ENCODE results near the gene TRPM4.

TRPM4 gene

GRCh38 chr19:49150106-49150943 lies 7.3 kb upstream of the TRPM4 start:
- DNase-seq (ENCODE audit: extremely low spot score) = peak; percentile 75
- ChIA-PET POLR2A (interaction anchor here (0.6 to 2.3 kb wide), 14 partner anchors 9 to 303 kb away, joined by 3 to 16 read pairs (median 4); partner anchors contain the start of genes ALDH16A1, GYS1, LIN7B and RUVBL2), CTCF (interaction anchor here (1.0 to 2.7 kb wide), 3 partner anchors 49 to 151 kb away, joined by 3 to 11 read pairs (median 5); no protein-coding TSS in a partner anchor)
- TF ChIP-seq SUZ12 (IDR thresholded peaks at IDR 0.05) = no peak
- no peak for TF ChIP-seq ZNF384 (IDR thresholded peaks at IDR 0.05)
- TF ChIP-seq BHLHE40 (IDR thresholded peaks at IDR 0.05; ENCODE audit: borderline replicate concordance) = peak; percentile 79
- TF ChIP-seq PKNOX1 (IDR thresholded peaks at IDR 0.05) = peak; percentile 92
- TF ChIP-seq HDGF (IDR thresholded peaks at IDR 0.05; ENCODE audit: borderline replicate concordance) = no peak
- TF ChIP-seq CTBP1 (IDR thresholded peaks at IDR 0.05; ENCODE audit: borderline replicate concordance) = no peak
- no peak for TF ChIP-seq FOXA1 (IDR thresholded peaks at IDR 0.05)
- TF ChIP-seq FOXM1 (IDR thresholded peaks at IDR 0.05; ENCODE audit: borderline replicate concordance) = peak; percentile 81; the same call in 1 of the 2 replicates
- no peak for TF ChIP-seq SP1 (IDR thresholded peaks at IDR 0.05)
- TF ChIP-seq FOXK2 (IDR thresholded peaks at IDR 0.05) = no peak
- TF ChIP-seq L3MBTL2 (conservative IDR thresholded peaks at IDR 0.05) = peak; percentile 48; the same call in 1 of the 2 replicates
- no peak for TF ChIP-seq ARNT (IDR thresholded peaks at IDR 0.05)
- no peak for TF ChIP-seq LEF1 (IDR thresholded peaks at IDR 0.05; ENCODE audit: borderline replicate concordance)
- TF ChIP-seq ELF4 (IDR thresholded peaks at IDR 0.05) = no peak
- TF ChIP-seq TARDBP (IDR thresholded peaks at IDR 0.05) = no peak
- no peak for TF ChIP-seq NFRKB (IDR thresholded peaks at IDR 0.05)

- TF ChIP-seq L3MBTL2 (conservative IDR thresholded peaks at IDR 0.05) (no peak), FOXA1 (IDR thresholded peaks at IDR 0.05) (no peak), ELF4 (IDR thresholded peaks at IDR 0.05) (no peak), FOXM1 (IDR thresholded peaks at IDR 0.05; ENCODE audit: borderline replicate concordance) (no peak), PKNOX1 (IDR thresholded peaks at IDR 0.05) (no peak), SUZ12 (IDR thresholded peaks at IDR 0.05) (no peak), SP1 (IDR thresholded peaks at IDR 0.05) (no peak), BHLHE40 (IDR thresholded peaks at IDR 0.05; ENCODE audit: borderline replicate concordance) (no peak), HDGF (IDR thresholded peaks at IDR 0.05; ENCODE audit: borderline replicate concordance) (no peak), TARDBP (IDR thresholded peaks at IDR 0.05) (no peak), LEF1 (IDR thresholded peaks at IDR 0.05; ENCODE audit: borderline replicate concordance) (no peak), CTBP1 (IDR thresholded peaks at IDR 0.05; ENCODE audit: borderline replicate concordance) (no peak), NFRKB (IDR thresholded peaks at IDR 0.05) (no peak), ZNF384 (IDR thresholded peaks at IDR 0.05) (no peak), ARNT (IDR thresholded peaks at IDR 0.05) (no peak), FOXK2 (IDR thresholded peaks at IDR 0.05) (no peak)
- DNase-seq (ENCODE audit: extremely low spot score) = no peak
- ChIA-PET CTCF (interaction anchor here (2.0 kb wide), 1 partner anchor 48 kb away, joined by 5 read pairs; no protein-coding TSS in a partner anchor), POLR2A (interaction anchor here (0.6 to 1.4 kb wide), 4 partner anchors 8 to 45 kb away, joined by 3 to 6 read pairs (median 4); no protein-coding TSS in a partner anchor)
These were observed 6.7 kb upstream of the TRPM4 start for GRCh38 chr19:49150944-49151243.

GRCh38 chr19:49151267-49152118 lies 6.1 kb upstream of the TRPM4 start:
- peak; percentile 89 for DNase-seq (ENCODE audit: extremely low spot score)
- TF ChIP-seq L3MBTL2 (conservative IDR thresholded peaks at IDR 0.05) (peak; percentile 94), SUZ12 (IDR thresholded peaks at IDR 0.05) (no peak), ELF4 (IDR thresholded peaks at IDR 0.05) (no peak)
- ChIA-PET CTCF (interaction anchor here (2.0 kb wide), 1 partner anchor 47 kb away, joined by 5 read pairs; no protein-coding TSS in a partner anchor), POLR2A (interaction anchor here (1.2 kb wide), 1 partner anchor 8 kb away, joined by 6 read pairs; no protein-coding TSS in a partner anchor)

GRCh38 chr19:49152119-49152550 lies 5.5 kb upstream of the TRPM4 start:
- POLR2A ChIA-PET = no interaction called here
- DNase-seq (ENCODE audit: extremely low spot score) = no peak
- no peak for TF ChIP-seq L3MBTL2 (conservative IDR thresholded peaks at IDR 0.05)
- TF ChIP-seq SP1 (IDR thresholded peaks at IDR 0.05) = no peak
- TF ChIP-seq LEF1 (IDR thresholded peaks at IDR 0.05; ENCODE audit: borderline replicate concordance) = no peak
- no peak for TF ChIP-seq HDGF (IDR thresholded peaks at IDR 0.05; ENCODE audit: borderline replicate concordance)
- no peak for TF ChIP-seq BHLHE40 (IDR thresholded peaks at IDR 0.05; ENCODE audit: borderline replicate concordance)
- no peak for TF ChIP-seq FOXK2 (IDR thresholded peaks at IDR 0.05)
- TF ChIP-seq NFRKB (IDR thresholded peaks at IDR 0.05) = no peak
- no peak for TF ChIP-seq SUZ12 (IDR thresholded peaks at IDR 0.05)
- no peak for TF ChIP-seq CTBP1 (IDR thresholded peaks at IDR 0.05; ENCODE audit: borderline replicate concordance)
- no peak for TF ChIP-seq TARDBP (IDR thresholded peaks at IDR 0.05)
- no peak for TF ChIP-seq FOXM1 (IDR thresholded peaks at IDR 0.05; ENCODE audit: borderline replicate concordance)
- TF ChIP-seq ZNF384 (IDR thresholded peaks at IDR 0.05) = no peak
- TF ChIP-seq FOXA1 (IDR thresholded peaks at IDR 0.05) = no peak
- CTCF ChIA-PET = no interaction called here

GRCh38 chr19:49153167-49153809 lies 4.3 kb upstream of the TRPM4 start:
- DNase-seq (ENCODE audit: extremely low spot score) = no peak
- CTCF ChIA-PET = no interaction called here
- TF ChIP-seq LEF1 (IDR thresholded peaks at IDR 0.05; ENCODE audit: borderline replicate concordance) (no peak), FOXM1 (IDR thresholded peaks at IDR 0.05; ENCODE audit: borderline replicate concordance) (no peak), ARNT (IDR thresholded peaks at IDR 0.05) (no peak)
- POLR2A ChIA-PET = no interaction called here

All from HEK293T (cell line).